ENCODE data around the gene PRG2.

DNA sequence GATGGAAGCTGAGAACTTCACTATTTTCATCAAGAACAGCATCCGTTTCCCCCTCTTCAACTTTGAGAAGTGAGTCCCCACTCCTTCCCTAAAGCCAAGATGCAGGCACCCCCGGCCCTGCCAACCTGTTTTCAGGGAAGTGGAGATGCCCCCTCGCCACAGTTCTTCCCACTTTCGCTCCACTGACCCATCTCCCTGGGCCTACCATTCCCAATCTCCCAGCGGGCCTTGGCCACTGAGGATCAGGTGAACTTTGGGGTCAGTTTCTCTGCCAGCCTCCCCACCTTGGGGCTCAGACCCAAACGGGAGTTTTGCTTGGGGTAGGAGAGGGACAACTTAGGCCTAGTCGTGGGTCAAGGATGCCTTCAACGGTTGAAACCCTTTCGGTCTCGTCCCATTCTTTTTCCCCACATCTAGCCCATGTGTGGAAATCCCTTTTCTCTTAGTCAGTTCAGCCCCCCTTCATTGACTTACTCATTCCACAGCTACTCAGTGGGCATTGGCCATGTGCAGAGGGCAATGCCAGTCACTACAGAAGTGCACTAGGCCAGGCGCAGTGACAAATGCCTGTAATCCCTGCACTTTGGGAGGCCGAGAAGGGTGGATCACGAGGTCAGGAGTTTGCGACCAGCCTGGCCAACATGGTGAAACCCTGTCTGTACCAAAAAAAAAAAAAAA, 41.7 kb downstream of the PRG2 start:
- TF ChIP-seq, protein P1, sequence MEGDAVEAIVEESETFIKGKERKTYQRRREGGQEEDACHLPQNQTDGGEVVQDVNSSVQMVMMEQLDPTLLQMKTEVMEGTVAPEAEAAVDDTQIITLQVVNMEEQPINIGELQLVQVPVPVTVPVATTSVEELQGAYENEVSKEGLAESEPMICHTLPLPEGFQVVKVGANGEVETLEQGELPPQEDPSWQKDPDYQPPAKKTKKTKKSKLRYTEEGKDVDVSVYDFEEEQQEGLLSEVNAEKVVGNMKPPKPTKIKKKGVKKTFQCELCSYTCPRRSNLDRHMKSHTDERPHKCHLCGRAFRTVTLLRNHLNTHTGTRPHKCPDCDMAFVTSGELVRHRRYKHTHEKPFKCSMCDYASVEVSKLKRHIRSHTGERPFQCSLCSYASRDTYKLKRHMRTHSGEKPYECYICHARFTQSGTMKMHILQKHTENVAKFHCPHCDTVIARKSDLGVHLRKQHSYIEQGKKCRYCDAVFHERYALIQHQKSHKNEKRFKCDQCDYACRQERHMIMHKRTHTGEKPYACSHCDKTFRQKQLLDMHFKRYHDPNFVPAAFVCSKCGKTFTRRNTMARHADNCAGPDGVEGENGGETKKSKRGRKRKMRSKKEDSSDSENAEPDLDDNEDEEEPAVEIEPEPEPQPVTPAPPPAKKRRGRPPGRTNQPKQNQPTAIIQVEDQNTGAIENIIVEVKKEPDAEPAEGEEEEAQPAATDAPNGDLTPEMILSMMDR (conservative IDR thresholded peaks at IDR 0.05 in 1 of 2, IDR thresholded peaks at IDR 0.05 in 1 of 2; ENCODE audit: extremely low read depth in 1 of 2, insufficient read depth in 1 of 2, low read depth in 1 of 2, low read length in 2 of 2): no peak
- no peak for TF ChIP-seq EZH2 (IDR thresholded peaks at IDR 0.05; ENCODE audit: borderline replicate concordance, low read length)

Data from mammary epithelial cell (primary cell).